BLaER1 (cell line): ENCODE results near the gene ITPRID2.
A peak's percentile ranks its signal among the peaks of the same experiment; 100 is the strongest.

Experiments used
- H3K27ac ChIP-seq: shearing (Covaris generic); formaldehyde crosslinking; 2 replicates; pipeline ENCODE4 v1.8.1; 2022
- H3K27me3 ChIP-seq: shearing (Covaris generic); formaldehyde crosslinking; 2 replicates; pipeline ENCODE4 v1.8.1; 2022
- H3K36me3 ChIP-seq: shearing (Covaris generic); formaldehyde crosslinking; 2 replicates; pipeline ENCODE4 v1.8.1; 2022
- H3K4me1 ChIP-seq: shearing (Covaris generic); formaldehyde crosslinking; 2 replicates; pipeline ENCODE4 v1.8.1; 2022
- H3K4me2 ChIP-seq: shearing (Covaris generic); formaldehyde crosslinking; 2 replicates; pipeline ENCODE4 v1.8.1; 2022
- H3K4me3 ChIP-seq: shearing (Covaris generic); formaldehyde crosslinking; 2 replicates; pipeline ENCODE4 v1.8.1; 2022
- H3K9ac ChIP-seq: shearing (Covaris generic); formaldehyde crosslinking; 2 replicates; pipeline ENCODE4 v1.8.1; 2022
- H3K9me3 ChIP-seq: shearing (Covaris generic); formaldehyde crosslinking; 2 replicates; pipeline ENCODE4 v1.8.1; 2022
- H4K20me1 ChIP-seq: shearing (Covaris generic); formaldehyde crosslinking; 2 replicates; pipeline ENCODE4 v1.8.1; 2022
- Cebpa-rat ChIP-seq: shearing (Covaris generic); IDR thresholded peaks from 2 replicates; pipeline ENCODE4 v1.8.1; 2022

The ITPRID2 gene

GRCh38 chr2:181891258-181891965 is at the start of gene ITPRID2:
TSS of gene ITPRID2 (plus strand) at chr2:181891730. CDS start at chr2:181892067, 337 bp downstream.
- Histone ChIP-seq H3K36me3 (peaks cover 8% of the 10 kb centered on the region; the same call in 1 of the 2 replicates), H3K27ac (peak within 1 kb of the TSS; percentile 92), H3K27me3 (no peaks in the 10 kb centered on the region), H3K9me3 (no peaks in the 10 kb centered on the region), H3K4me2 (peak within 1 kb of the TSS; percentile 78), H3K9ac (peak within 1 kb of the TSS; percentile 89), H3K4me3 (peak within 1 kb of the TSS; percentile 85), H4K20me1 (peaks cover 35% of the 10 kb centered on the region), H3K4me1 (peaks cover 33% of the 10 kb centered on the region)
- no peak for TF ChIP-seq Cebpa-rat

- Histone ChIP-seq H3K4me3 (no peak overlapping the region), H3K27me3 (no peaks in the 10 kb centered on the region)
These were observed 46.8 kb upstream of the ITPRID2 start for GRCh38 chr2:181844551-181845290.

GRCh38 chr2:181846399-181847197 is 44.9 kb upstream of the ITPRID2 start:
- H3K36me3 ChIP-seq: no peaks in the 10 kb centered on the region
- H3K4me2 ChIP-seq: no peak overlapping the region
- no peak overlapping the region for H3K9ac ChIP-seq
- H3K27ac ChIP-seq: no peak overlapping the region
- H3K4me1 ChIP-seq: no peaks in the 10 kb centered on the region; the same call in 1 of the 2 replicates
- no peaks in the 10 kb centered on the region for H3K9me3 ChIP-seq
- H3K27me3 ChIP-seq: no peaks in the 10 kb centered on the region
- no peak overlapping the region for H3K4me3 ChIP-seq
- no peak for TF ChIP-seq Cebpa-rat
- no peaks in the 10 kb centered on the region for H4K20me1 ChIP-seq

More at GRCh38 chr2:181844551-181845290, 46.8 kb upstream of the ITPRID2 start:
- H3K36me3 ChIP-seq: no peaks in the 10 kb centered on the region
- no peaks in the 10 kb centered on the region for H4K20me1 ChIP-seq
- no peak for TF ChIP-seq Cebpa-rat
- no peaks in the 10 kb centered on the region for H3K4me1 ChIP-seq
- no peaks in the 10 kb centered on the region for H3K9me3 ChIP-seq
- no peak overlapping the region for H3K4me2 ChIP-seq
- no peak overlapping the region for H3K27ac ChIP-seq
- no peak overlapping the region for H3K9ac ChIP-seq

GRCh38 chr2:181847198-181847556 is 44.4 kb upstream of the ITPRID2 start:
- no peak overlapping the region for H3K27ac ChIP-seq
- no peak for TF ChIP-seq Cebpa-rat
- H3K9me3 ChIP-seq: no peaks in the 10 kb centered on the region

GRCh38 chr2:181847702-181848101 is 43.8 kb upstream of the ITPRID2 start:
- H3K4me2 ChIP-seq: no peak overlapping the region
- H3K9me3 ChIP-seq: no peaks in the 10 kb centered on the region
- no peak overlapping the region for H3K4me3 ChIP-seq
- H4K20me1 ChIP-seq: no peaks in the 10 kb centered on the region
- TF ChIP-seq Cebpa-rat: no peak
- no peak overlapping the region for H3K9ac ChIP-seq
- no peaks in the 10 kb centered on the region; the same call in 1 of the 2 replicates for H3K4me1 ChIP-seq
- no peaks in the 10 kb centered on the region for H3K27me3 ChIP-seq
- no peak overlapping the region for H3K27ac ChIP-seq
- no peaks in the 10 kb centered on the region for H3K36me3 ChIP-seq

More at GRCh38 chr2:181847198-181847556, 44.4 kb upstream of the ITPRID2 start:
- Histone ChIP-seq H3K9ac (no peak overlapping the region), H3K27me3 (no peaks in the 10 kb centered on the region), H3K4me2 (no peak overlapping the region), H3K36me3 (no peaks in the 10 kb centered on the region), H3K4me3 (no peak overlapping the region), H3K4me1 (no peaks in the 10 kb centered on the region; the same call in 1 of the 2 replicates), H4K20me1 (no peaks in the 10 kb centered on the region)

GRCh38 chr2:181848261-181848886 is 43.2 kb upstream of the ITPRID2 start:
- H3K4me3 ChIP-seq: no peak overlapping the region
- H3K36me3 ChIP-seq: no peaks in the 10 kb centered on the region
- no peaks in the 10 kb centered on the region for H3K9me3 ChIP-seq
- H4K20me1 ChIP-seq: no peaks in the 10 kb centered on the region
- no peak overlapping the region for H3K9ac ChIP-seq
- H3K4me2 ChIP-seq: no peak overlapping the region
- no peak overlapping the region for H3K27ac ChIP-seq
- no peak for TF ChIP-seq Cebpa-rat
- H3K4me1 ChIP-seq: no peaks in the 10 kb centered on the region; the same call in 1 of the 2 replicates
- H3K27me3 ChIP-seq: no peaks in the 10 kb centered on the region

GRCh38 chr2:181849601-181850000 is 41.9 kb upstream of the ITPRID2 start:
- H3K4me3 ChIP-seq: no peak overlapping the region
- H3K36me3 ChIP-seq: no peaks in the 10 kb centered on the region
- H4K20me1 ChIP-seq: no peaks in the 10 kb centered on the region
- no peak overlapping the region for H3K27ac ChIP-seq
- TF ChIP-seq Cebpa-rat: no peak
- no peaks in the 10 kb centered on the region; the same call in 1 of the 2 replicates for H3K4me1 ChIP-seq
- no peak overlapping the region for H3K4me2 ChIP-seq
- H3K9ac ChIP-seq: no peak overlapping the region
- H3K9me3 ChIP-seq: no peaks in the 10 kb centered on the region
- no peaks in the 10 kb centered on the region for H3K27me3 ChIP-seq

GRCh38 chr2:181850936-181851560 is 40.5 kb upstream of the ITPRID2 start:
- H3K27ac ChIP-seq: no peak overlapping the region
- no peak overlapping the region for H3K4me2 ChIP-seq
- H3K9ac ChIP-seq: no peak overlapping the region
- H3K4me3 ChIP-seq: no peak overlapping the region
- H4K20me1 ChIP-seq: no peaks in the 10 kb centered on the region
- no peaks in the 10 kb centered on the region for H3K9me3 ChIP-seq
- no peak for TF ChIP-seq Cebpa-rat
- H3K4me1 ChIP-seq: no peaks in the 10 kb centered on the region; the same call in 1 of the 2 replicates
- H3K36me3 ChIP-seq: no peaks in the 10 kb centered on the region
- H3K27me3 ChIP-seq: no peaks in the 10 kb centered on the region

- no peak for TF ChIP-seq Cebpa-rat
- H3K27ac ChIP-seq: no peak overlapping the region
- no peaks in the 10 kb centered on the region for H3K9me3 ChIP-seq
These were observed 39.8 kb upstream of the ITPRID2 start for GRCh38 chr2:181851726-181852125.

More at GRCh38 chr2:181851726-181852125, 39.8 kb upstream of the ITPRID2 start:
- no peaks in the 10 kb centered on the region; the same call in 1 of the 2 replicates for H3K4me1 ChIP-seq
- no peak overlapping the region for H3K4me3 ChIP-seq
- no peaks in the 10 kb centered on the region for H3K27me3 ChIP-seq
- H4K20me1 ChIP-seq: no peaks in the 10 kb centered on the region
- H3K36me3 ChIP-seq: no peaks in the 10 kb centered on the region
- H3K4me2 ChIP-seq: no peak overlapping the region
- H3K9ac ChIP-seq: no peak overlapping the region
